ENCODE data around the gene PPP2R2B. TPM values are rescaled to one million over a fixed set of nuclear protein-coding genes. Genes with fewer than 3 reads are reported as not detected.

Gene PPP2R2B
- total RNA-seq, 4 donors from 2014 or later, result 1.2 to 4.0 (median 2.1) TPM

GRCh38 chr5:146778261-146778660 is 100.3 kb downstream of the PPP2R2B start:
- no peaks in the 10 kb centered on the region for H3K27me3 ChIP-seq
- no peaks in the 10 kb centered on the region for H3K4me1 ChIP-seq
- TF ChIP-seq, protein P1, sequence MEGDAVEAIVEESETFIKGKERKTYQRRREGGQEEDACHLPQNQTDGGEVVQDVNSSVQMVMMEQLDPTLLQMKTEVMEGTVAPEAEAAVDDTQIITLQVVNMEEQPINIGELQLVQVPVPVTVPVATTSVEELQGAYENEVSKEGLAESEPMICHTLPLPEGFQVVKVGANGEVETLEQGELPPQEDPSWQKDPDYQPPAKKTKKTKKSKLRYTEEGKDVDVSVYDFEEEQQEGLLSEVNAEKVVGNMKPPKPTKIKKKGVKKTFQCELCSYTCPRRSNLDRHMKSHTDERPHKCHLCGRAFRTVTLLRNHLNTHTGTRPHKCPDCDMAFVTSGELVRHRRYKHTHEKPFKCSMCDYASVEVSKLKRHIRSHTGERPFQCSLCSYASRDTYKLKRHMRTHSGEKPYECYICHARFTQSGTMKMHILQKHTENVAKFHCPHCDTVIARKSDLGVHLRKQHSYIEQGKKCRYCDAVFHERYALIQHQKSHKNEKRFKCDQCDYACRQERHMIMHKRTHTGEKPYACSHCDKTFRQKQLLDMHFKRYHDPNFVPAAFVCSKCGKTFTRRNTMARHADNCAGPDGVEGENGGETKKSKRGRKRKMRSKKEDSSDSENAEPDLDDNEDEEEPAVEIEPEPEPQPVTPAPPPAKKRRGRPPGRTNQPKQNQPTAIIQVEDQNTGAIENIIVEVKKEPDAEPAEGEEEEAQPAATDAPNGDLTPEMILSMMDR (IDR thresholded peaks at IDR 0.05), result no peak
- TF ChIP-seq EP300 (IDR thresholded peaks at IDR 0.05) (no peak), POLR2A (IDR thresholded peaks at IDR 0.05; ENCODE audit: low read depth) (no peak), POLR2AphosphoS5 (IDR thresholded peaks at IDR 0.05) (no peak)
- no peak overlapping the region for H3K4me3 ChIP-seq
- H3K27ac ChIP-seq (replicated peaks in 1 of 4), result no peak overlapping the region
- intact Hi-C loops (cut with DNase I), result no loop called here
- H3K36me3 ChIP-seq, result no peaks in the 10 kb centered on the region
- DNase-seq (ENCODE audit: extremely low spot score), result no peak
- peaks cover 0 to 14% (median 5%) of the 10 kb centered on the region in 4 donors for H3K9me3 ChIP-seq

- DNase-seq (ENCODE audit: extremely low spot score), result no peak
- H3K9me3 ChIP-seq, result peaks cover 0 to 14% (median 5%) of the 10 kb centered on the region in 4 donors
- no peak for TF ChIP-seq EP300 (IDR thresholded peaks at IDR 0.05)
- intact Hi-C loops (cut with DNase I), result no loop called here
- no peaks in the 10 kb centered on the region for H3K36me3 ChIP-seq
- no peak overlapping the region for H3K27ac ChIP-seq (replicated peaks in 1 of 4)
- 25% methylated on average over 3 of the region's 3 CpGs for WGBS
- no peak overlapping the region for H3K4me3 ChIP-seq
- H3K4me1 ChIP-seq, result no peaks in the 10 kb centered on the region
- no peaks in the 10 kb centered on the region for H3K27me3 ChIP-seq
These were observed 105.6 kb downstream of the PPP2R2B start for GRCh38 chr5:146772881-146773466.

DNA sequence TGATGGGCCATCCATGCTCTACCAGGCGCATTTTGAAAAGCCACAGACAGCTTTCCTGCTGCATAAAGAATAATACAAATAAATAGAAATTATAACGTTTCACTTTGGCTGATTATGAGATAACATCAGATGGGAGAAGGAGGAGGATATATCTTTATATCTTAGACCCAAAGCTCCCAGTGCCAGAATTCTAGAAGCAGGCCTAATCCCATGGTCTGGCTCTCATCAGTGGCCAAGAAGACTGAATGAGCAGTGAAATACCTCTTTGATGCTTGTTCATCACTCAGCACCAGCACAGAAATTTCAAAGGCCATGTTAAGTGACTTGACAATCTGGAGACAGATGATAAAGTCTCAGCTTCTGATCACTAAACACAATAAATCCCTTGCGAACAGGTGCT is 107.6 kb downstream of the PPP2R2B start:
- no peak overlapping the region for H3K27ac ChIP-seq (replicated peaks in 1 of 4)
- peaks cover 0 to 14% (median 5%) of the 10 kb centered on the region in 4 donors for H3K9me3 ChIP-seq
- intact Hi-C loops (cut with DNase I), result no loop called here
- no peak overlapping the region for H3K4me3 ChIP-seq
- no peaks in the 10 kb centered on the region for H3K36me3 ChIP-seq
- no peak for TF ChIP-seq POLR2A (IDR thresholded peaks at IDR 0.05; ENCODE audit: low read depth)
- TF ChIP-seq, protein P1 (IDR thresholded peaks at IDR 0.05), result no peak
- H3K4me1 ChIP-seq, result no peaks in the 10 kb centered on the region
- H3K27me3 ChIP-seq, result no peaks in the 10 kb centered on the region
- 67% methylated on average over 3 of the region's 3 CpGs for WGBS
- no peak for DNase-seq (ENCODE audit: extremely low spot score)

DNA sequence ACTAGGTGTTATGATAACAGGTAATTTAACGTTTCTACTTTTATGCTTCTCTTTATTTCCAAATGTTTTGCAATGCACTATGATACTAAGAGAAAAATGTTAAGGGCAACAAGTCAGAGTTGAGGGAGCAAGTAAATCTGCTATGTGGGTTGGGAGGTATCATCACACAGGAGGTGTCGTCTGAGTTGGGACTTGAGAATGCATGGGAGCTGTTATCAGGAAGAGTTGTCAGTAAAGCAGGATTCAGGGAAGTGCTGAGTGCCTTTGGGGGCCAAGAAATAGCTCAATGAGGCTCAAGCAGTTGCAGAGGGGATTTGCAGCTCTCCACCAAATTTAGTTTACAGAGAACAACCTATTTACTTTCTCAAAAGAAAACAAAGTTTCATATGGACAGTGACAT is 108.0 kb downstream of the PPP2R2B start:
- Histone ChIP-seq H3K27ac (replicated peaks in 1 of 4) (no peak overlapping the region), H3K36me3 (no peaks in the 10 kb centered on the region), H3K4me3 (no peak overlapping the region), H3K27me3 (no peaks in the 10 kb centered on the region), H3K9me3 (peaks cover 0 to 13% (median 5%) of the 10 kb centered on the region in 4 donors), H3K4me1 (no peaks in the 10 kb centered on the region)
- DNase-seq (ENCODE audit: extremely low spot score), result no peak
- intact Hi-C loops (cut with DNase I), result no loop called here
- WGBS, result 47% methylated on average over 2 of the region's 2 CpGs
- no peak for TF ChIP-seq EP300 (IDR thresholded peaks at IDR 0.05)
- TF ChIP-seq, protein P1 (IDR thresholded peaks at IDR 0.05), result no peak
- no peak for TF ChIP-seq POLR2AphosphoS5 (IDR thresholded peaks at IDR 0.05)
- TF ChIP-seq POLR2A (IDR thresholded peaks at IDR 0.05; ENCODE audit: low read depth), result no peak

DNA sequence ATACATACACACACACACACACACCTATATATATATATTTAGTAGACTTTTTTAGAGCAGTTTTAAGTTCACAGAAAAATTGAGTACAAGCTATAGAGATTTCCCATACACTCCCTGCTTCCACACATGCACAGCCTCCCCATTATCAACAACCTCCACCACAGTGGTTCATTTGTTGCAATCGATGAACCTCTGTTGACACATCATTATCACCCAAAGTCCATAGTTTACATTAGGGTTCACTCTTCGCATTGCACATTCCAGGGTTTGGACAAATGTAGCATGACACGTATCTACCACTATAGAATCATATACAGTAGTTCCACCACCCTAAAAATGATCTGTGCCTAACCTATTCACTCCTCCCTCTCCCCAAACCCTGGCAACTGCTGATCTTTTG is 111.0 kb downstream of the PPP2R2B start:
- intact Hi-C loops (cut with DNase I), result no loop called here
- 63% methylated on average over 3 of the region's 3 CpGs for whole genome bisulfite sequencing
- no peak for DNase-seq (ENCODE audit: extremely low spot score)

More for the DNA sequence above, 111.0 kb downstream of the PPP2R2B start:
- Histone ChIP-seq H3K9me3 (no peaks in the 10 kb centered on the region), H3K4me1 (no peaks in the 10 kb centered on the region), H3K27ac (replicated peaks in 1 of 4) (no peak overlapping the region), H3K27me3 (no peaks in the 10 kb centered on the region), H3K36me3 (no peaks in the 10 kb centered on the region), H3K4me3 (no peak overlapping the region)
- TF ChIP-seq POLR2A (IDR thresholded peaks at IDR 0.05; ENCODE audit: low read depth), result no peak
- TF ChIP-seq POLR2AphosphoS5 (IDR thresholded peaks at IDR 0.05), result no peak
- TF ChIP-seq, protein P1 (IDR thresholded peaks at IDR 0.05), result no peak
- TF ChIP-seq EP300 (IDR thresholded peaks at IDR 0.05), result no peak

All from esophagus muscularis mucosa (tissue), 4 donors.